ENCODE measurements around the gene TMEM150B. TPM values are rescaled to one million over a fixed set of nuclear protein-coding genes. Genes with fewer than 3 reads are reported as not detected.

TMEM150B gene
- total and polyA plus RNA-seq, 2 experiments from 2014 or later, result 0.29 TPM; not detected in 1

GRCh38 chr19:55311397-55311796 lies 13.7 kb downstream of the TMEM150B start:
- peaks cover 5% of the 10 kb centered on the region; the same call in 1 of the 2 replicates for H3K4me1 ChIP-seq (ENCODE audit: insufficient read depth)
- H4K20me1 ChIP-seq (replicated peaks; ENCODE audit: insufficient read depth), result no peaks in the 10 kb centered on the region; the same call in 1 of the 2 replicates
- Mint-ChIP-seq H3K36me3 (ENCODE audit: low read depth) (peaks cover 26% of the 10 kb centered on the region), H3K9me3 (no peaks in the 10 kb centered on the region; the same call in 2 of the 3 replicates), H3K27ac (no peak overlapping the region), H3K4me1 (peaks cover 6% of the 10 kb centered on the region), H3K4me3 (no peak overlapping the region), H3K27me3 (ENCODE audit: insufficient read depth, low read depth, poor library complexity) (peaks cover 9% of the 10 kb centered on the region)
- TF ChIP-seq NANOG (IDR thresholded peaks at IDR 0.05; ENCODE audit: borderline replicate concordance), result no peak
- TF ChIP-seq EZH2 (IDR thresholded peaks at IDR 0.05; ENCODE audit: low read depth, unreplicated experiment), result no peak
- no peak for TF ChIP-seq CREB1 (CRISPR knock-in tag; IDR thresholded peaks at IDR 0.05; ENCODE audit: low read depth)
- TF ChIP-seq ZNF114 (CRISPR knock-in tag; IDR thresholded peaks at IDR 0.05), result no peak
- no peak for TF ChIP-seq ETS1 (IDR thresholded peaks at IDR 0.05)
- TF ChIP-seq CTCF (conservative IDR thresholded peaks at IDR 0.05; ENCODE audit: low read depth in 2 of 2), result no peak
- TF ChIP-seq POLR2AphosphoS5 (IDR thresholded peaks at IDR 0.05; ENCODE audit: low read depth), result no peak
- TF ChIP-seq ZNF462 (CRISPR knock-in tag; IDR thresholded peaks at IDR 0.05), result no peak
- TF ChIP-seq REST (IDR thresholded peaks at IDR 0.05; ENCODE audit: unreplicated experiment), result no peak
- TF ChIP-seq STAT1 (IDR thresholded peaks at IDR 0.05; ENCODE audit: unreplicated experiment), result no peak
- TF ChIP-seq EZH2phosphoT487 (IDR thresholded peaks at IDR 0.05; ENCODE audit: unreplicated experiment), result no peak
- TF ChIP-seq JUNB (IDR thresholded peaks at IDR 0.05; ENCODE audit: unreplicated experiment), result no peak
- TF ChIP-seq ZNF331 (CRISPR knock-in tag; IDR thresholded peaks at IDR 0.05; ENCODE audit: low read depth), result no peak
- ATAC-seq (no peak), DNase-seq (ENCODE audit: low spot score) (no peak)
- H3K9me2 ChIP-seq (ENCODE audit: insufficient read depth), result no peaks in the 10 kb centered on the region
- H3K4me2 ChIP-seq, result no peak overlapping the region
- no peaks in the 10 kb centered on the region for H3K27me3 ChIP-seq (ENCODE audit: insufficient read depth)
- peaks cover 4% of the 10 kb centered on the region for H3K36me3 ChIP-seq (ENCODE audit: insufficient read depth)
- no peaks in the 10 kb centered on the region for H3K79me2 ChIP-seq (replicated peaks; ENCODE audit: insufficient read depth)
- H3K4me3 ChIP-seq, result no peak overlapping the region
- peaks cover under 1% of the 10 kb centered on the region; the same call in 1 of the 2 replicates for H3F3A ChIP-seq (replicated peaks; ENCODE audit: low read depth)
- no peak overlapping the region for H2AFZ ChIP-seq
- no peak overlapping the region for H3K27ac ChIP-seq (ENCODE audit: low read depth)

Measured in GM23338 (cell line).